GF-D8 (cell line): ENCODE results near the gene IGHMBP2.

Experiments used
- DNase-seq: peaks from one replicate; lab custom pipeline; 2025; lab: John Stamatoyannopoulos, UW

IGHMBP2 gene

GRCh38 chr11:68982134-68982533, 78.4 kb downstream of the IGHMBP2 start:
- no peak for DNase-seq

- no peak for DNase-seq
These were observed 80.1 kb downstream of the IGHMBP2 start for GRCh38 chr11:68983801-68984200.

- DNase-seq: no peak
These were observed 83.5 kb downstream of the IGHMBP2 start for GRCh38 chr11:68987211-68987610.

GRCh38 chr11:68988491-68988890, 84.8 kb downstream of the IGHMBP2 start:
- no peak for DNase-seq
